Neural crest cell (in vitro differentiated cells): ENCODE data around the gene ZFYVE9. TPM values are rescaled to one million over a fixed set of nuclear protein-coding genes. Genes with fewer than 3 reads are reported as not detected.

Source experiments
- DNase-seq: peaks from one replicate; pipeline ENCODE4 v3.0.0; 2021; ENCODE audit warnings: low read depth, mixed read lengths, low spot score
- H3K27ac Mint-ChIP-seq: one replicate; pipeline ENCODE4 v1.8.0; 2021; ENCODE audit warnings: mild to moderate bottlenecking, mixed read lengths; ENCODE audit not compliant: unreplicated experiment
- H3K27me3 Mint-ChIP-seq: 2 replicates; pipeline ENCODE4 v1.8.0; 2021; ENCODE audit warnings: low read depth, mild to moderate bottlenecking, mixed read lengths
- H3K36me3 Mint-ChIP-seq: 2 replicates; pipeline ENCODE4 v1.8.0; 2021; ENCODE audit warnings: low read depth, mild to moderate bottlenecking, mixed read lengths
- H3K4me1 Mint-ChIP-seq: 2 replicates; pipeline ENCODE4 v1.8.0; 2021; ENCODE audit warnings: mixed read lengths
- H3K4me3 Mint-ChIP-seq: one replicate; pipeline ENCODE4 v1.8.0; 2021; ENCODE audit warnings: mild to moderate bottlenecking, mixed read lengths
- H3K9me3 Mint-ChIP-seq: 2 replicates; pipeline ENCODE4 v1.8.0; 2021; ENCODE audit warnings: mixed read lengths
- total RNA-seq: library from RNA; stranded (reverse); gene quantifications from 2 replicates; pipeline ENCODE4 v1.2.1, GENCODE V29; 2021
- TF ChIP-seq, protein P1 (sequence below): fragments of 200-600 bp; sonication (generic); conservative IDR thresholded peaks from 2 replicates; pipeline ENCODE4 v1.5.0; 2021; ENCODE audit warnings: antibody characterized with exemption, mild to moderate bottlenecking

The ZFYVE9 gene
- total RNA-seq, 1 donor from 2014 or later = 29.7 TPM

DNA sequence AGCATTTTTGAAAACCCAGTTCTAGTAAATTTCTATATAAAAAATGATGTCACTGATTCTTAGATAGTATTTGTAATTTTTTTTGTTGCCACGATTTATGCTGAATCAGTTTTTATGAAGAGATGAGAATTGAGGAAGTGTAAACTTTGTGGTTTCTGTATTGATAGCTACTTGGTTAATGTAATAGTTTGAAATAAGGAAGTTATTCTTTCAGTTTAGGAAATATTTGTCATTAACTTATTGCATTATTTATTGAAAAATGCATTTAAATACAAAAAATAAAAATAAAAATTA is 97.8 kb downstream of the ZFYVE9 start:
- Mint-ChIP-seq H3K4me1 (no peaks in the 10 kb centered on the region), H3K27me3 (no peaks in the 10 kb centered on the region), H3K36me3 (no peaks in the 10 kb centered on the region), H3K9me3 (no peaks in the 10 kb centered on the region), H3K27ac (no peak overlapping the region), H3K4me3 (no peak overlapping the region)
- TF ChIP-seq, protein P1, sequence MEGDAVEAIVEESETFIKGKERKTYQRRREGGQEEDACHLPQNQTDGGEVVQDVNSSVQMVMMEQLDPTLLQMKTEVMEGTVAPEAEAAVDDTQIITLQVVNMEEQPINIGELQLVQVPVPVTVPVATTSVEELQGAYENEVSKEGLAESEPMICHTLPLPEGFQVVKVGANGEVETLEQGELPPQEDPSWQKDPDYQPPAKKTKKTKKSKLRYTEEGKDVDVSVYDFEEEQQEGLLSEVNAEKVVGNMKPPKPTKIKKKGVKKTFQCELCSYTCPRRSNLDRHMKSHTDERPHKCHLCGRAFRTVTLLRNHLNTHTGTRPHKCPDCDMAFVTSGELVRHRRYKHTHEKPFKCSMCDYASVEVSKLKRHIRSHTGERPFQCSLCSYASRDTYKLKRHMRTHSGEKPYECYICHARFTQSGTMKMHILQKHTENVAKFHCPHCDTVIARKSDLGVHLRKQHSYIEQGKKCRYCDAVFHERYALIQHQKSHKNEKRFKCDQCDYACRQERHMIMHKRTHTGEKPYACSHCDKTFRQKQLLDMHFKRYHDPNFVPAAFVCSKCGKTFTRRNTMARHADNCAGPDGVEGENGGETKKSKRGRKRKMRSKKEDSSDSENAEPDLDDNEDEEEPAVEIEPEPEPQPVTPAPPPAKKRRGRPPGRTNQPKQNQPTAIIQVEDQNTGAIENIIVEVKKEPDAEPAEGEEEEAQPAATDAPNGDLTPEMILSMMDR = no peak
- no peak for DNase-seq

DNA sequence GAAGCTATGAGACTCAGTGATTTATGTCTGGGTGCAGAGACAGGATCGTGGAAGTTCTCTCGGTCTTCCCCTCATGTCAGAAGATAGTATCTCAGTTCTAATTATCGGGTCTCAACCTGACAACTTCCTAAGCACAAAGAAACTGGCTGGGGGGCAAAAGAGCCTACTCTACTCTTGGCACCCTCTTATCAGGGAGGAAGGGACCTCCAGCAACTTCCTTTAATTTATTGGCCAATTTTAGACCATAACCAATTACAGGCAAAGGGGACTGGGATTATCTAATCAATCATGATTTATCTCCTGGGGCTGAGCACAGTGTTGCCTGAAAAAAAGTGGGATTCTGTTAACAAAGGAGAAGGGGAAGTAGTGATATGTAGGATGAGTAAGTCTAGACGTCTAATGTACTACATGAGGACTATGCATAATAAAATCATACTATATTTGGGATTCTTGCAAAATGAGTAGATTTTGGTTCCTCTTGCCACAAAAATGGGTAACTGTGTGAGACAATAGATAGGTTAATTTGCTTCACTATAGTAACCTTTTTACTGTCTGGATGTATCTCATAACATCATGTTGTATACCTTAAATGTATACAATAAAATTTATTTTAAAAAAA is 98.8 kb downstream of the ZFYVE9 start:
- TF ChIP-seq, protein P1 = no peak

DNA sequence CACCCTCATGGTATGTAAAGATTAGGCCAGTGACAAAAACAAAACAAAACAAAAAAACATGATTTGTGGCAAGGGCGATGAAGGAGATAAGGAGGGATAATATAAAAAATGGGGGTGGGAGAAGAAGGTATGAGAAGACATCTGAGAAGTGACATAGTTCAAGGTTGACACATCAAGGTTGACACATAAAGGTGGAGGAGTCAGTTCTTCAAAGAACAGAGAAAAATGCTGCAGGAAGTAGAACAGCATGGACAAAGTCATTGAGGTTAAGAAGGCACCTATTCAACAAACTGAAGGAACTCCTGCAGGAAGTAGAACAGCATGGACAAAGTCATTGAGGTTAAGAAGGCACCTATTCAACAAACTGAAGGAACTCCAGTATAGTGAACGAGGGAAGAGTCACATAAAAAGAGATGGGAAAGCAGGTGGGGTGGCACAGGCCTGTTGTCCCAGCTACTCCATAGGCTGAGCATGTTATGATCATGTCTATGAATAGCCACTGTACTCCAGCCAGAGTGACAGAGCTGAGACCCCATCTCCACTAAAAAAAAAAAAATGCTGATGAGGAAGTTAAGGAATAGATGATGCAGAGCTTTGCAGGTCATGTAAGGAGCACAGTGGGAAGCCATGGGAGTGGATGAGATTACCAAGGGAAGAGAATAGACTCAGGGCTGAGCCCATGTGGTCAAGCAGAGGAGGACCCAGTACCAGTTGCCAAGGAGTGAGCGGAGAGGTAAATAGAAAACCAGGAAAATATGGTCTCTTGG is 101.5 kb downstream of the ZFYVE9 start:
- H3K36me3 Mint-ChIP-seq = no peaks in the 10 kb centered on the region
- no peaks in the 10 kb centered on the region for H3K4me1 Mint-ChIP-seq
- no peak overlapping the region for H3K27ac Mint-ChIP-seq
- H3K4me3 Mint-ChIP-seq = no peak overlapping the region
- TF ChIP-seq, protein P1 = no peak
- H3K27me3 Mint-ChIP-seq = no peaks in the 10 kb centered on the region
- DNase-seq = no peak
- H3K9me3 Mint-ChIP-seq = no peaks in the 10 kb centered on the region

More for the DNA sequence above, 98.8 kb downstream of the ZFYVE9 start:
- DNase-seq = no peak
- no peaks in the 10 kb centered on the region for H3K4me1 Mint-ChIP-seq
- no peaks in the 10 kb centered on the region for H3K36me3 Mint-ChIP-seq
- H3K27me3 Mint-ChIP-seq = no peaks in the 10 kb centered on the region
- no peak overlapping the region for H3K4me3 Mint-ChIP-seq
- no peaks in the 10 kb centered on the region for H3K9me3 Mint-ChIP-seq
- no peak overlapping the region for H3K27ac Mint-ChIP-seq

GRCh38 chr1:52249831-52250230 is 107.9 kb downstream of the ZFYVE9 start:
- TF ChIP-seq, protein P1 = no peak
- no peaks in the 10 kb centered on the region for H3K27me3 Mint-ChIP-seq
- H3K27ac Mint-ChIP-seq = no peak overlapping the region
- no peaks in the 10 kb centered on the region for H3K4me1 Mint-ChIP-seq
- H3K9me3 Mint-ChIP-seq = peaks cover 8% of the 10 kb centered on the region
- H3K4me3 Mint-ChIP-seq = no peak overlapping the region
- DNase-seq = no peak
- peaks cover 16% of the 10 kb centered on the region for H3K36me3 Mint-ChIP-seq

DNA sequence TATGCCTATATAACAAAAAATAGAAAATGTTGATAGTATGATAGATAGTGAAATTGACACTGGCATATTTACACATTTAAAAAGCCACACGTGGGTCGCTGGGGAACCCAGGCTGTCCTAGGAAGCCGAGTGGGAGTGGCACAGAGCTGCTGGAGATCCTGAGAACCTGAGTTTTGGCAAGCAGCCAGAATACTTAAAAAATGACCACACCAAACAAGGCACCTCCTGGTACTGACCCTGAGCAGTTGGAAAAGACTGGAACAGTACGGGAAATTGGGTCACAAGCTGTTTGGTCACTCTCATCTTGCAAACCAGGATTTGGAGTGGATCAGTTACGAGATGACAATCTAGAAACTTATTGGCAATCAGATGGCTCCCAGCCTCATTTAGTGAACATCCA is 111.5 kb downstream of the ZFYVE9 start:
- Mint-ChIP-seq H3K9me3 (peaks cover 8% of the 10 kb centered on the region), H3K4me3 (no peak overlapping the region), H3K27ac (no peak overlapping the region), H3K36me3 (peaks cover 16% of the 10 kb centered on the region), H3K27me3 (no peaks in the 10 kb centered on the region), H3K4me1 (no peaks in the 10 kb centered on the region)
- TF ChIP-seq, protein P1 = no peak
- no peak for DNase-seq
